H7 (cell line): Measurements from ENCODE around the gene EXOC3. TPM values are rescaled to one million over a fixed set of nuclear protein-coding genes. Genes with fewer than 3 reads are reported as not detected.

Source experiments
- DNase-seq: peaks from one replicate; pipeline ENCODE4 v3.0.0; 2012
- H3K27me3 ChIP-seq: 2 replicates; pipeline ENCODE4 v1.6.0; 2011; ENCODE audit warnings: mild to moderate bottlenecking, low read length; ENCODE audit not compliant: control insufficient read depth, insufficient read depth
- H3K36me3 ChIP-seq: replicated peaks from 2 replicates; pipeline ENCODE4 v1.5.1; 2011; ENCODE audit warnings: low read length; ENCODE audit not compliant: control insufficient read depth, insufficient read depth
- H3K4me3 ChIP-seq: 2 replicates; pipeline ENCODE4 v1.5.1; 2011; ENCODE audit warnings: low read depth, mild to moderate bottlenecking, control low read depth, low read length, moderate library complexity; ENCODE audit not compliant: insufficient read depth
- total RNA-seq: library from RNA; depleted of rRNA; stranded (reverse); fragments of >200 nt; shearing (Covaris generic); gene quantifications from 2 replicates; pipeline ENCODE4 v1.2.3, GENCODE V29; 2014

The EXOC3 gene
- total RNA-seq, 1 experiment from 2014 or later = 24.1 TPM

GRCh38 chr5:427415-428087 is 15.4 kb upstream of the EXOC3 start:
- no peaks in the 10 kb centered on the region for H3K36me3 ChIP-seq
- no peaks in the 10 kb centered on the region for H3K27me3 ChIP-seq
- H3K4me3 ChIP-seq = no peak overlapping the region
- peak; percentile 50 for DNase-seq

DNA sequence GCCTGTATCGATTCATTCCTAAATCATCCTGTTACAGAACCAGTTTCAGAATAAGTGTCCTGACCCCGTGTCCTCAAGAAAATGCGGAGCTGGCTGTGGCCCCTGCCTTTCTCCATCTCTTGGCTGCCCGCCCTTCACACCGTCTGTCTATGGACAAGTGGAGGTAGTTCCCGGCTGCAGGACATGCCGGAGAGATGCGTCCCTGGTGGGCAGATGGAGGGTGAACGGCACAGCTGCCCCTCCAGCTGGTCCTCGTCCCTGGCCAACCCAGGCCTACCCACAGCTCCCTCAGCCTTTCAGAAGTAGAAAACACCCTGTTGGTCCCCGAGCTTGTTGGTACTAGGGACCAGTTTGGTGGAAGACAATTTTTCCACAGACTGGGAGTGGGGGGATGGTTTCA is 14.8 kb upstream of the EXOC3 start:
- no peak for DNase-seq
- Histone ChIP-seq H3K36me3 (no peaks in the 10 kb centered on the region), H3K4me3 (no peak overlapping the region), H3K27me3 (no peaks in the 10 kb centered on the region)

GRCh38 chr5:428754-429452 is 14.1 kb upstream of the EXOC3 start:
- Histone ChIP-seq H3K36me3 (no peaks in the 10 kb centered on the region), H3K4me3 (no peak overlapping the region), H3K27me3 (no peaks in the 10 kb centered on the region)
- DNase-seq = peak; percentile 58

DNA sequence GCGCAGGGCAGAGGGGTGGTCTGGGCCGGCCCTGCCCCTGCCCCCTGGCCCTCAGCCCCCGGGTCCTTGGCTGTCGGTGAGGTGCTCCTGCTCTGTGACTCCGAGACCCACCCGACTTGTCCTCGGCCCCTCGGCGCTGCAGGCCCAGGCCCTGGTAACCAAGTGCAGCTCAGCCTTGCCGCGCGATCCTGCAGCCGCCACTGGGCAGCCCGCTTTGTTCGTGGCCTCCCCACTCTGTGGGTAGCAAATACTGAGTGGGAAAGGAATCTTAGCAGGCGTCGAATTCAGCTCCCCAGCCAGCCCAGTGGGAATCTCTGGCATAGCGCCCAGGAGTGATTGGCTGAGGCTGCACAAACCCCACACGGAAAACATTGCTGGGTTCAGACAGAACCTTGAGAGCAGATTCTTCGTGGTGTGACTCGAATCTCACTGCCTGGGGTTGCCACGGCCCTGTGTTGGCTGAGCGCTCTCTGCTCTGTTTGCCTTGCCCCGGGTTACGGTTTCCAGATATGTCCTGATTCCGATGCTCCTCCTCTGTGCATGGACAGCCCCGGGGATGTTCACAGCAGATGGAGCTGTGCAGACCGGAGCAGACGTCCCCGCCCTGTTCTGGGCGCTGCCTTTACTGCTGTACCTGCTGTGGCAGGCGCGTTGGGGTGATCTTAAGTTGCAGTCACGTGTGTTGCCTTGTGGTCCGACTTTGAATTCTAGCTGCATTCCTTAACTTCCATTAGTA is 13.4 kb upstream of the EXOC3 start:
- Histone ChIP-seq H3K36me3 (no peaks in the 10 kb centered on the region), H3K4me3 (no peak overlapping the region), H3K27me3 (no peaks in the 10 kb centered on the region)
- DNase-seq = peak; percentile 72

DNA sequence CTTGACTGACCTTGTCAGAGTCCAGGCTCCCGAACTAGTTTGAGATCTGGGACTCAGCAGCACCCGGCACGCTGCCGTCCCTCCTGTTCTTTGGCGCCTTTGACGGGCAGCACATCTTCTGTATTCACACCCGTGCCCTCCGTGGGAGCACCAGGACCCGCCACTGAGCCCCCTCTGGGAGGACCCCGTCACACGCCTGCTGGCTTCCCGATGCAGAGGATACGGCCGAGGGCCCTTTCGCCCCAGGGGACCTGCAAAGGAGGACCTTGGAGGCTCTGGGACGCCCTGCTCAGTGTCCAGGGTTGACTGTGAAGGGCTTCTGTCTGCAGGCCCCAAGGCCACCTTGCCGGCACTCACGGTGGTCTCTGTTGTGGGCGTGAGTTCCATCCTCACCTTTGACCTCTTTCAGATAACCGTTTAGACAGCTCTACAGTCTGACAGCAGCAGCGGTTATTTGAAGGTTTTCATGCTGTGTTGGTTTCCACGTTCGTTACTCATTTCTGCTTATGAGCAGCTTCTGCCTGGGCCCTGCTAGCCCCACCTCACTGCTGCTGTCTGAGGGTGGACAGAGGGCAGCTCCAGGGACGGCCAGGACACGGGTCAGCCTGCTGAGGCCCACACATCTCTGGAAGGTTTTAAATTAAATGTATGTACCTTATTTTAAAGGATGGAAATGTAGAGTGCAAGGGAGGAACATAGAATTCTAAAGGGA is 12.6 kb upstream of the EXOC3 start:
- peak; percentile 50 for DNase-seq
- Histone ChIP-seq H3K27me3 (no peaks in the 10 kb centered on the region), H3K4me3 (no peak overlapping the region), H3K36me3 (no peaks in the 10 kb centered on the region)

GRCh38 chr5:431001-431710 is 11.8 kb upstream of the EXOC3 start:
- H3K36me3 ChIP-seq = no peaks in the 10 kb centered on the region
- H3K27me3 ChIP-seq = no peaks in the 10 kb centered on the region
- no peak overlapping the region for H3K4me3 ChIP-seq
- DNase-seq = peak; percentile 98

GRCh38 chr5:431711-432050 is 11.3 kb upstream of the EXOC3 start:
- Histone ChIP-seq H3K4me3 (no peak overlapping the region), H3K36me3 (no peaks in the 10 kb centered on the region), H3K27me3 (no peaks in the 10 kb centered on the region)
- DNase-seq = no peak

GRCh38 chr5:432201-432927 is 10.6 kb upstream of the EXOC3 start:
- Histone ChIP-seq H3K27me3 (no peaks in the 10 kb centered on the region), H3K36me3 (no peaks in the 10 kb centered on the region), H3K4me3 (no peak overlapping the region)
- peak; percentile 54 for DNase-seq

GRCh38 chr5:432928-433791 is 9.8 kb upstream of the EXOC3 start:
- Histone ChIP-seq H3K4me3 (no peak overlapping the region), H3K36me3 (no peaks in the 10 kb centered on the region), H3K27me3 (no peaks in the 10 kb centered on the region)
- no peak for DNase-seq

DNA sequence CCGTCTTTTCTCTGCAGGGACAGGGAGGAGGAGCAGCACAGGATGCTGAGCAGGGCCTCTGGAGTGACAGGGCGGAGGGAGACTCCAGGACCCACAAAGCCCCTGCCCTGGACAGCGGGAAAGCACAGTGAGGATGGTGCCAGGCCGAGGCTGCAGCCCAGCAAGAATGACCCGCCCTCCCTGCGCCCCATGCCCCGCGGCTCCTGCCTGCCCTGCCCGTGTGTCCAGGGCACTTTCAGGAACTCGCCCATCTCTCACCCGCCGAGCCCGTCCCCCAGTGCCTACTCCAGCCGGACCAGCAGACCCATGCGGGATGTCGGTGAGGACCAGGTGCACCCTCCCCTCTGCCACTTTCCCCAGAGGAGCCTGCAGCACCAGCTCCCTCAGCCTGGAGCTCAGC is 9.1 kb upstream of the EXOC3 start:
- H3K4me3 ChIP-seq = no peak overlapping the region
- H3K36me3 ChIP-seq = no peaks in the 10 kb centered on the region
- DNase-seq = peak; percentile 54
- H3K27me3 ChIP-seq = no peaks in the 10 kb centered on the region

DNA sequence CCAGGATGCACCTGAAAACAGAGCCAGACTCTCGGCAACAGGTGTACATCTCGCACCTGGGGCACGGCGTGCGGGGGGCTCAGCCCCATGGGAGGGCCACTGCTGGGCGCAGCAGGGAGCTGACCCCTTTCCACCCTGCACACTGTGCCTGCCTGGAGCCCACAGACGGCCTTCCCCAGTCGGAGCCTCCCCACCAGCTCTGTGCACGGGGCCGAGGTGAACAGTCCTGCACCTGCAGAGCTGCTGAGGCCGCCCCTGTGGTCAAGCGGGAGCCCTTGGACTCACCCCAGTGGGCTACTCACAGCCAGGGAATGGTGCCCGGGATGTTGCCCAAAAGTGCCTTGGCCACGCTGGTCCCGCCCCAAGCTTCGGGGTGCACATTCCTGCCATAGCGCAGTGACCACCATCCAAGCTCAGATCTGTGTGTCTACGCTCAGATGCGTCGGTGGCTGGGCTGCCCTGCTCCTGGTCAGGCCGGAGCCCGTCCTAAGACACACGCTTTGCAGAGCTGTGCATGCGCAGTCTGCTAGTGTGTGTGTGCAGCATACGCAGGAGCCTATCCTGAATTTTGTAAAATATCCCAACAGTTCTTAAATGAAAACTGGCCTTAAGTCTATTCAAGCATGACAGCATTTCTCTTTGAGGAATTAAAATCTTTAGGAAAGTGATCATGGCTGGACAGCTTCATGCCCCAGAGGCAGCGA is 8.4 kb upstream of the EXOC3 start:
- Histone ChIP-seq H3K36me3 (no peaks in the 10 kb centered on the region), H3K4me3 (no peak overlapping the region), H3K27me3 (no peaks in the 10 kb centered on the region)
- no peak for DNase-seq

DNA sequence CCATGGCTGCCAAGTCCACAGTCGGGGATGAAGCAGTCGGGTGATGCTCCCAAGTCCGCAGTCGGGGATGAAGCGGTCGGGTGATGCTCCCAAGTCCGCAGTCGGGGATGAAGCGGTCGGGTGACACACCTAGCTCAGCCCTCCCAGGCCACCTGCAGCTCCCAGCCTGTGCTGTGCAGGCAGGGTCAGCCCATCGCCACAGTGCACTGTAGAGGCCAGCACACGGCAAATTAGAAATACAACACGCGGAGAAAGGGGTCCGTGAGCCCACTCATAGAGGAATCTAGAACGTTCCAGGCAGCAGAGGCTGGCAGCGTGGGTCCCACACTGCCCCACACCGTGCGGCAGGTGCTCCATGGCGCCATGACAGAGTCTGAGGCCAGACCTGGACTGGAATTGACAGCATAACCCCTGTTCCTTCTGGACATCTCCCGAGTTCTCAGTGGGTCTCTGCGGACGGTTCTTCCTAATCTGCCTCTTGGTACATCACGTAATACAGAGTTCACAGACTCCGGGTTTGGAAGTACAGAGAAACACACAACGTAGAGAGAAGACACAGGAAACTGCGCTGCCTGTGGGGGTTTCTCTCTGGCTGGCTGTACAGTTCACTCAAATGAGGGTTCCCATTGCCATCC is 7.7 kb upstream of the EXOC3 start:
- no peaks in the 10 kb centered on the region for H3K36me3 ChIP-seq
- H3K27me3 ChIP-seq = no peaks in the 10 kb centered on the region
- no peak overlapping the region for H3K4me3 ChIP-seq
- no peak for DNase-seq
